SK-N-SH (cell line): ENCODE results near the gene PTPN22.

Experiments used
- CTCF ChIP-seq: fragments of 200-600 bp; sonication (generic); IDR thresholded peaks from 2 replicates; pipeline ENCODE4 v1.6.1; 2017; ENCODE audit warnings: antibody characterized with exemption, mild to moderate bottlenecking, moderate library complexity
- EP300 ChIP-seq, 2 experiments: IDR thresholded peaks; 2 replicates each; pipeline versions ENCODE4 v1.4.0 to v1.6.1; 2012; ENCODE audit warnings: borderline replicate concordance in 1 of 2, low read depth in 1 of 2, low read length in 1 of 2
- GATA2 ChIP-seq: sonication (generic); formaldehyde crosslinking; IDR thresholded peaks from 2 replicates; pipeline ENCODE4 v1.5.0; 2020; ENCODE audit warnings: mild to moderate bottlenecking, missing genetic modification reagents
- MAX ChIP-seq: IDR thresholded peaks from 2 replicates; pipeline ENCODE4 v1.4.0; 2012; ENCODE audit warnings: low read depth
- RFX5 ChIP-seq: IDR thresholded peaks from 2 replicates; pipeline ENCODE4 v1.6.1; 2012; ENCODE audit warnings: mild to moderate bottlenecking, improper control_type of control experiment, low read length
- RXRA ChIP-seq: IDR thresholded peaks from 2 replicates; pipeline ENCODE4 v1.4.0; 2012; ENCODE audit warnings: low read depth, mild to moderate bottlenecking, borderline replicate concordance
- SIN3A ChIP-seq: IDR thresholded peaks from 2 replicates; pipeline ENCODE4 v1.6.1; 2012; ENCODE audit warnings: low read depth, mild to moderate bottlenecking, low read length, moderate library complexity, borderline replicate concordance
- YY1 ChIP-seq: IDR thresholded peaks from 2 replicates; pipeline ENCODE4 v1.4.0; 2012; ENCODE audit warnings: low read depth, mild to moderate bottlenecking
- ZBTB33 ChIP-seq: IDR thresholded peaks from 2 replicates; pipeline ENCODE4 v1.4.0; 2012; ENCODE audit warnings: low read depth, borderline replicate concordance

DNA sequence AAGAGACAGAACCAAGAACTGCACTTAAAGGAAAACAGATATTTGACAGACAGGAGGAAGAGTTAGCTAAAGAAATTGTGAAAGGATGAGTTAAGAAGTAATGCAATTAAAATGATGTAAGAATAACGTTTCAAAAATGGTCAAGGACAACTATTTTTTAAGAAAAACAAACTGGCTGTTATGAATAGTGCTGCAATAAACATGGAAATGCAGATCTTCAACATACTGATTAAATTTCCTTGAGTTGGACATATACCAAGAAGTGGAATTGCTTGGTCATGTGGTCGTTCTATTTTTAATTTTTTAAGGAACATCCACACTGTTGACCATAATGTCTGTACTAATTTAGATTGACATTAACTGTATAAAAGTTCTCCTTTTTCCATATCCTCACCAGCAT lies 89.1 kb downstream of the PTPN22 start:
- no peak for TF ChIP-seq CTCF
- TF ChIP-seq RXRA = no peak
- no peak for TF ChIP-seq RFX5
- TF ChIP-seq MAX = no peak
- no peak for TF ChIP-seq SIN3A
- no peak for TF ChIP-seq YY1
- no peak for TF ChIP-seq ZBTB33
- TF ChIP-seq GATA2 (CRISPR knock-in tag) = no peak
- no peak for TF ChIP-seq EP300 (IDR thresholded peaks at IDR 0.05; ENCODE audit: borderline replicate concordance in 1 of 2, low read depth in 1 of 2, low read length in 1 of 2)
